Right lobe of liver (tissue), 4 donors: ENCODE results near the gene ITPRID1.

ENCODE experiments used
- CTCF ChIP-seq, 4 donors: fragments of 200-600 bp in 3 of 4; fragments of 450-650 bp in 1 of 4; IDR thresholded peaks; one replicate each; pipeline versions ENCODE4 v1.5.1 to v1.8.0; 2016 to 2022; ENCODE audit warnings: antibody characterized with exemption in 4 of 4, mild to moderate bottlenecking in 2 of 4
- POLR2A ChIP-seq: fragments of 450-650 bp; IDR thresholded peaks from one replicate; pipeline ENCODE4 v1.6.1; 2017; ENCODE audit warnings: antibody characterized with exemption, mild to moderate bottlenecking
- donor health status: DM: no; HTN: no; CAD: no.
- donor health status: DM: no; HTN: no; CAD: no.
- donor health status: DM: no; HTN: yes; CAD: no.

- TF ChIP-seq POLR2A: no peak
- TF ChIP-seq CTCF (IDR thresholded peaks at IDR 0.05): no peak
Measured at GRCh38 chr7:31642681-31643115, 128.8 kb downstream of the ITPRID1 start.
